ENCODE measurements around the gene LSP1. TPM values are rescaled to one million over a fixed set of nuclear protein-coding genes. Genes with fewer than 3 reads are reported as not detected.

The LSP1 gene
- total and polyA plus RNA-seq, 2 of the 8 experiments (the other 6 are each of a cell fraction or from before 2014, with no cell fraction given), result 0.03 TPM; not detected in 1

DNA sequence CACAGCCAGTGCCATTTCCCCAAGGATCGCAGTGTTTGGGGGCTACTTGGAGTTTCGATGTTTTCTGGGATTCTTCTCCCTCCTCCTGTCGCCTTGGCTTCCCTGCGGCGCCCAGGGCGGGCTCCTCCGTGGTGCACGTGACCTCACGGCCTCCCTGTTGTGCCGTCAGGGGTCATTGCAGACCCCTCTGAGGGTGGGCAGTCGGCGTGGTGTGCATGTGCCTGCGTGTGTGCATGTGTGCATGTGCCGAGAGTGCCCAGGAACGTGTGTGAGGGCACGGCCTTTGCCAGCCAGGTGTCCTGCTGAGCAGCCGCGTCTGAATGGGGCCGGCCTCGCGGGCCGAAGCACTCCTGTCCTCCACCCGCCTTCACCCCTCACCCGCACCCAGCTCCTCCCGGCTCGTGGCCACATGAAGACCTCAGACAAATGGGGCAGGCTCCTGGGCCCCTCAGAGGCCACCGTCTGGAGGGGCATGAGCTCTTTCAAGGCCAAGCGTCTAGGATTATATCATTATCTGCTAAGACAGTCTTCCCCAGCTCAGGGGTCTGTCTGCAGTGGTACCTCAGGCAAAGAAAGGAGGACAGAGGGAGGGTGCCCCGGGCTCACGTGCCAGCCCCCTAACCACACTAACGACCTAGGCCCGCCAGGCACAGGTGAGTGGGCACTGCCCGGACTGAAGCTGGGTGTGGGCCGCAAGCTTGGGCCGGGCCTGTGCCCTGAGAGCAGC, 84.9 kb downstream of the LSP1 start (continued):
- TF ChIP-seq, protein P1, sequence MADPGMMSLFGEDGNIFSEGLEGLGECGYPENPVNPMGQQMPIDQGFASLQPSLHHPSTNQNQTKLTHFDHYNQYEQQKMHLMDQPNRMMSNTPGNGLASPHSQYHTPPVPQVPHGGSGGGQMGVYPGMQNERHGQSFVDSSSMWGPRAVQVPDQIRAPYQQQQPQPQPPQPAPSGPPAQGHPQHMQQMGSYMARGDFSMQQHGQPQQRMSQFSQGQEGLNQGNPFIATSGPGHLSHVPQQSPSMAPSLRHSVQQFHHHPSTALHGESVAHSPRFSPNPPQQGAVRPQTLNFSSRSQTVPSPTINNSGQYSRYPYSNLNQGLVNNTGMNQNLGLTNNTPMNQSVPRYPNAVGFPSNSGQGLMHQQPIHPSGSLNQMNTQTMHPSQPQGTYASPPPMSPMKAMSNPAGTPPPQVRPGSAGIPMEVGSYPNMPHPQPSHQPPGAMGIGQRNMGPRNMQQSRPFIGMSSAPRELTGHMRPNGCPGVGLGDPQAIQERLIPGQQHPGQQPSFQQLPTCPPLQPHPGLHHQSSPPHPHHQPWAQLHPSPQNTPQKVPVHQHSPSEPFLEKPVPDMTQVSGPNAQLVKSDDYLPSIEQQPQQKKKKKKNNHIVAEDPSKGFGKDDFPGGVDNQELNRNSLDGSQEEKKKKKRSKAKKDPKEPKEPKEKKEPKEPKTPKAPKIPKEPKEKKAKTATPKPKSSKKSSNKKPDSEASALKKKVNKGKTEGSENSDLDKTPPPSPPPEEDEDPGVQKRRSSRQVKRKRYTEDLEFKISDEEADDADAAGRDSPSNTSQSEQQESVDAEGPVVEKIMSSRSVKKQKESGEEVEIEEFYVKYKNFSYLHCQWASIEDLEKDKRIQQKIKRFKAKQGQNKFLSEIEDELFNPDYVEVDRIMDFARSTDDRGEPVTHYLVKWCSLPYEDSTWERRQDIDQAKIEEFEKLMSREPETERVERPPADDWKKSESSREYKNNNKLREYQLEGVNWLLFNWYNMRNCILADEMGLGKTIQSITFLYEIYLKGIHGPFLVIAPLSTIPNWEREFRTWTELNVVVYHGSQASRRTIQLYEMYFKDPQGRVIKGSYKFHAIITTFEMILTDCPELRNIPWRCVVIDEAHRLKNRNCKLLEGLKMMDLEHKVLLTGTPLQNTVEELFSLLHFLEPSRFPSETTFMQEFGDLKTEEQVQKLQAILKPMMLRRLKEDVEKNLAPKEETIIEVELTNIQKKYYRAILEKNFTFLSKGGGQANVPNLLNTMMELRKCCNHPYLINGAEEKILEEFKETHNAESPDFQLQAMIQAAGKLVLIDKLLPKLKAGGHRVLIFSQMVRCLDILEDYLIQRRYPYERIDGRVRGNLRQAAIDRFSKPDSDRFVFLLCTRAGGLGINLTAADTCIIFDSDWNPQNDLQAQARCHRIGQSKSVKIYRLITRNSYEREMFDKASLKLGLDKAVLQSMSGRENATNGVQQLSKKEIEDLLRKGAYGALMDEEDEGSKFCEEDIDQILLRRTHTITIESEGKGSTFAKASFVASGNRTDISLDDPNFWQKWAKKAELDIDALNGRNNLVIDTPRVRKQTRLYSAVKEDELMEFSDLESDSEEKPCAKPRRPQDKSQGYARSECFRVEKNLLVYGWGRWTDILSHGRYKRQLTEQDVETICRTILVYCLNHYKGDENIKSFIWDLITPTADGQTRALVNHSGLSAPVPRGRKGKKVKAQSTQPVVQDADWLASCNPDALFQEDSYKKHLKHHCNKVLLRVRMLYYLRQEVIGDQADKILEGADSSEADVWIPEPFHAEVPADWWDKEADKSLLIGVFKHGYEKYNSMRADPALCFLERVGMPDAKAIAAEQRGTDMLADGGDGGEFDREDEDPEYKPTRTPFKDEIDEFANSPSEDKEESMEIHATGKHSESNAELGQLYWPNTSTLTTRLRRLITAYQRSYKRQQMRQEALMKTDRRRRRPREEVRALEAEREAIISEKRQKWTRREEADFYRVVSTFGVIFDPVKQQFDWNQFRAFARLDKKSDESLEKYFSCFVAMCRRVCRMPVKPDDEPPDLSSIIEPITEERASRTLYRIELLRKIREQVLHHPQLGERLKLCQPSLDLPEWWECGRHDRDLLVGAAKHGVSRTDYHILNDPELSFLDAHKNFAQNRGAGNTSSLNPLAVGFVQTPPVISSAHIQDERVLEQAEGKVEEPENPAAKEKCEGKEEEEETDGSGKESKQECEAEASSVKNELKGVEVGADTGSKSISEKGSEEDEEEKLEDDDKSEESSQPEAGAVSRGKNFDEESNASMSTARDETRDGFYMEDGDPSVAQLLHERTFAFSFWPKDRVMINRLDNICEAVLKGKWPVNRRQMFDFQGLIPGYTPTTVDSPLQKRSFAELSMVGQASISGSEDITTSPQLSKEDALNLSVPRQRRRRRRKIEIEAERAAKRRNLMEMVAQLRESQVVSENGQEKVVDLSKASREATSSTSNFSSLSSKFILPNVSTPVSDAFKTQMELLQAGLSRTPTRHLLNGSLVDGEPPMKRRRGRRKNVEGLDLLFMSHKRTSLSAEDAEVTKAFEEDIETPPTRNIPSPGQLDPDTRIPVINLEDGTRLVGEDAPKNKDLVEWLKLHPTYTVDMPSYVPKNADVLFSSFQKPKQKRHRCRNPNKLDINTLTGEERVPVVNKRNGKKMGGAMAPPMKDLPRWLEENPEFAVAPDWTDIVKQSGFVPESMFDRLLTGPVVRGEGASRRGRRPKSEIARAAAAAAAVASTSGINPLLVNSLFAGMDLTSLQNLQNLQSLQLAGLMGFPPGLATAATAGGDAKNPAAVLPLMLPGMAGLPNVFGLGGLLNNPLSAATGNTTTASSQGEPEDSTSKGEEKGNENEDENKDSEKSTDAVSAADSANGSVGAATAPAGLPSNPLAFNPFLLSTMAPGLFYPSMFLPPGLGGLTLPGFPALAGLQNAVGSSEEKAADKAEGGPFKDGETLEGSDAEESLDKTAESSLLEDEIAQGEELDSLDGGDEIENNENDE (IDR thresholded peaks at IDR 0.05; ENCODE audit: insufficient replicate concordance, low read length), result no peak
- TF ChIP-seq BACH1 (IDR thresholded peaks at IDR 0.05; ENCODE audit: low read length) (no peak), CEBPB (IDR thresholded peaks at IDR 0.05; ENCODE audit: low read depth, low read length) (no peak), KDM5A (IDR thresholded peaks at IDR 0.05; ENCODE audit: low read length) (no peak), CTBP2 (IDR thresholded peaks at IDR 0.05; ENCODE audit: borderline replicate concordance, insufficient read depth, insufficient read length, low read length) (no peak)
- TF ChIP-seq, protein P2, sequence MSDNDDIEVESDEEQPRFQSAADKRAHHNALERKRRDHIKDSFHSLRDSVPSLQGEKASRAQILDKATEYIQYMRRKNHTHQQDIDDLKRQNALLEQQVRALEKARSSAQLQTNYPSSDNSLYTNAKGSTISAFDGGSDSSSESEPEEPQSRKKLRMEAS (IDR thresholded peaks at IDR 0.05), result no peak

All from H1 (cell line).